AML-193 (cell line): ENCODE results near the gene SV2B.
"Not testable (repeated sequence)": the region's sequence is repeated elsewhere in the genome, so short reads cannot be mapped to it uniquely, and the experiment has no call there.

Experiments
- DNase-seq, 2 experiments: peaks; one replicate each; lab custom pipeline; 2025; lab: John Stamatoyannopoulos, UW

The SV2B gene

DNA sequence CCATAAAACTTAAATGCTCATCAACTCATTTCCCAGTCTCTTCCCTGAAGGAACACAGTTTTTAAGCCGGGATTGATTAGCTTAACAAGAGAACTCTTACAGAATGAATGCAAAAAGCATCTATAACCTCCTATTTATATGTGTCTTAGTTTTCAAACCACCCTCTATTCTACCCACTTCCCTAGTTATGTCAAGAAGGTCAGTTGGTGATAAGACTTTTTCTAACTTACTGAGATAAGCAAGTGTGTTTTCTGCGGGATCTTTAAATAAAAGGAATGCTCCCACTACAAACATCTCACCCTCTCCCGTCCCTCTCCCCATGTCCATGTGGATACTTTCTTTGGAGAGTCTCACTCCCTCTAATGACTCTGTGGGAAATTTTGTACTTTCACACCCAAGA, 218.5 kb downstream of the SV2B start:
- no peak for DNase-seq

DNA sequence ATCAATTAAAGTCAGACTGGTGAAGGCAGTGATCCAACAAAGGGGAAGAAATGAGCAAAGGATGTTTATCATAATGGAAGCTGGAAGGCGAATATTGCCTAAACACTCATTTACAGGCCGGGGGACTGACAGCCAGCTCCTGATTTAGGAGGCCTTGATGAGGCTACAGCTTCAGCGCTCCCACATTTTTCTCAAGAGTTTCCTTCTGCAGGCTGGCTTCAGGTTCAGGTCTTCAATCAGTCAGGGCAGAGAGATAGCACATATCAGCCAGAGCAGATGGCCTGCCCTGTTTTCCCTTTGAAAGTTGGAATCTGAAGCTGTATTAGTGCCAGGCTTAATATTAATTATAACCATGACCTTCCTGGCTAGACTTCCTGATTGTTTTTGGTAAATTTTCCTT, 218.9 kb downstream of the SV2B start:
- DNase-seq, result no peak

DNA sequence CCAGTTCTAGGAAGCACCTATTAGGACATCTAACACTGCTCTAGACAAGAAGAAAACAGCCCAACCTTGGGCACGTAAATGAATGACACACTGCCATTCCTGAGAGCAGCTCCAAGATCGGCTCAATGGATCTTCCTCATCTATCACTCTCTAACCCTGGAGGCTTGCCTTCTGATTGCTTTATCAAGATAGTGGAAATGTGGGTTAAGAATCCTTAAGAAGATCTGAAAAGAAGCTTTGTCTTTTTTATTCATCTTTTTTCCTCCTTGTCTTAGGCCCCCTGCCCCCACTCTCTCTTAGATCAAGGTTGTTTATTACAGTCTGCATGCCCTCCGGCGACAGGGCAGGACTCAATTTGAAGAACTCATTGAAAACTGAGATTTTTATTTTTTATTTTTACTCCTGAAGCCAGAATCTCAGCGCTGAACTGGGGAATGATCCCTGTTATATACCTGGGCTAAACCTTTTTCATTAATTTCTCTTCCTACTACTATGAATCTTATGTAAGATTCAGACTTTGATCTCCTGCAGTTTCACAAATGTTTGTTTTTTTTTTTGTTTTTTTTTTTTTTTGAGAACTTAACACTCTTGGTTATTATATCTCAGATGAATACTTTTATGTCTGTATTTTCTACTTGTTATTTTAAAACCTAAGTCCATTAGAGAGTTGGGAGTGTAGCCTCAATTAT, 219.5 kb downstream of the SV2B start:
- no peak for DNase-seq

DNA sequence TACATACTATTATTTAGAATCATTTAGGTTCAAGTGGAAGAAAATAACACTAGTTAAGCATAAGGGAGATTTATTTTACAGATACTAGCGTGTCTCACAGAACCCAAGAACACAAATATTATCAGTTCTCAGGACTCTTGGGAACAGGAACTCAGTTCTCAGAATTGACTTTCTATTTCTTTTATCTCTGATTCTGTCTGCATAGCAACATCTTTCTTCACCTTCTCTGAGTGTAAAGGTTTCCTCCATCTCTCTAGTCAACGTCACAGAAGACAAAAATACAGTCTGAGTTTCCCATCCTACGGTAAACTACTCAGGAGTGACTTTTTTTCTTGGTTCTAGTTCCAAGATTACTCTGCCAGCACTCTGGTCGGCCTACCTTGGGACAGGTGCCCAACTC, 220.0 kb downstream of the SV2B start:
- DNase-seq, result no peak

DNA sequence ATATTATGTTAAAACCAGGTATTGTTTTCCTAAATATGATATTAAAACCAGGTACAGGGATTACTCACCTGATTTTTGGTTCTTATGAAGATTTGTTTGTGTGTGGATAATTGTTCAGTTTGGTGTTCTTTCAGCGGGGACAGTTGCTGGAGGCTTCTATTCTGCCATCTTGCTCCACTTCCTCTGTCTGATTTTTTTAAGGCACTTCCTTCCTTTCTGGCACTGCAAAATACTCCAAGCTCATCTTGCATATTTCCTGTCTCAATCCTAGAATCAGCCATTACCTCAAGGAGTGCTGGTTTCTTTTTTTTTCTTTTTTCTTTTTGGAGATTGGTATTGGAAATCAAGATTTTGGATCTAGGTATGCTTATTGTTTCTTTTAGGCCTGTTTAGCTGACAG, 229.9 kb downstream of the SV2B start:
- DNase-seq, result peak; percentile 55 to 68

DNA sequence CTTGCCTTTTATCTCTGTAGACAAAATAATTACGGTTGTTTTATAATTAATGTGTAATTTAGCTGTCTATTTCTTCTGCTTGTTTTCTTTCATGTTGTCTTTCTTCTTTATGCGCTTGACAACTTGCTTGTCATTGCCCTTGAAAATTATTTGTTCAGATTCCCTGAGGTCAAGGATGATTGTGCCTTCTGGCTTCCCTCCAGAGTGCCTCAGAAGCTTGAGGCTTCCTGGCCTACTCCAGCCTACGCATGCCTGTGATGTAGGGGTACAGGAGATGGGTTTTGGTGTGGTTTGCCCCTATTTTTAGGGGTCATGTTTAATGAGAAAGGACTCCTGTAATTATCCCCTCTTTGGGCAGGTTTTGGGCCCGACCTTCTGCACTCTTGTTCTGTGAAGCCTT, 231.5 kb downstream of the SV2B start:
- no peak for DNase-seq

DNA sequence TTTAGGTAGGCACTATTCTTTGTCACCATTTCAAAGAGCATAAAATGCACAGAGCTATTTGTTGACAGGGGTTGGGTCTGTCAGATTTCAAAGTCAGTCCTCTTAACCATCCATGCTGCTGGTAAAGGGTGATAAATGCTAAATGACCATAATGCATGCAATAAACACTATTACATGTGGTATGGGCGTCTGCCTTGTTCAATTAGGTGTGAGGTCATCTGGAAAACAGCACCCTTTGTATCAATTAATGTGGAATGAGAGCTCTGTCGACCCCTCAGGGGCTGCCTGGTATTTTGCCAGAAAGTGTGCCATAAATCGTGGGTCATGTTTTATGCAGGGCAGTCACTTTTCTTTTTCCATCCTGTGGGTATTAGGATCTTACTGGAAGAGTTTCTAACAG, 235.6 kb downstream of the SV2B start:
- no peak for DNase-seq

DNA sequence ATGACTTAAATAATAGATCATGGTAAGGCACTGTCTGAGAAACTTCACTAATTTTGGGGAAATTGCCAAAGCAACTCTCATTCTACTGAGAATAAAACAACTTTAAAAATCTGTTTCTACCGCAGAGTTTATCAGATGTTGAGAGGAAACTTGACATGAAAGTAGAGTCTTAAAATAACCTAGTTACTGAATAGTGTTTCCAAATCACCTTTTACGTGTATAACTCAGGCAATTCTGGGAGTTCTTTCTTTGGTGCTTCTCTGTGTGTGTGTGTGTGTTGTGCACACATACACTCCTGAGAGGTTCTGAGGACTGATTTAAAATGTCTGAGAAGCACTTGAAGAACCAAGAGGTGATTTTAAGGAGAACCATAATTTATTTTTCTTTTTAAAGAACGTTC, 236.6 kb downstream of the SV2B start:
- no peak for DNase-seq

DNA sequence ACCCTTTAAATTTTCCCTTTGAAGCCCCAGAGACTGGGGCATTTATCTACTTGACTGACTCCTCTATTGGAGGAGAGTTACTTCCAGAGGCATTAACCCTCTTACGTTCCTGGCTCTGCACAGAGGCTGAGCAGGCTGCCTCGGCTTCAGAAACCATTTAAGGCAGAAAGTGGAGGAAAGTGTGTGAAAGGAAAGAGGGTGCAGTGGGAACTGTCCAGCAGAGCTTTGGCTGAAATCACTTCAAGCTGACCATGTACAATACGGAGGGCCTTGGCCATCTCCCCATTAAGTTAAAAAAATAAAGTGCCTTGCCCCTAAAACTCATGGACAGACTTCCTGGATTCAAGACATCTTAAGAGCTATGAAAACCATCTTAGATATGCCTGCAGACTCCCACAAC, 238.7 kb downstream of the SV2B start:
- no peak for DNase-seq

DNA sequence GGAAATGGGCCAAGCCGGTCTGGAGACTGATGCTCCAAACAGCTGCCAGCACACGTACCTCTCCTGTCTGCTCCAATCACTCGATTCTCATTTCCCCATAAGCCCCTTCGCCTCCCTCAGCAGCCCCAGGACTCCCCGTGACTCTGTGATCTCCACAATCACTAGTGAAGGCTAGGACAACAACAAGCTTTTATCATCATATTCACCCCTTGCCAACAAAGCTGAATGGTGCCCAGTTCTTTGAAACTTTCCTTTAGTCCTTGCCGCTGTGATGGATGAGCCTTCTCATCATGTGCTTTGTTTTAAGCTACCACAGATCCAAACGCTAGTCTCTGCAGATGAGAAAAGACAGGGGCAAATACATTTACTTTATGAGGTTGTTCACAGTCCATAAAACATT, 242.0 kb downstream of the SV2B start:
- no peak for DNase-seq

DNA sequence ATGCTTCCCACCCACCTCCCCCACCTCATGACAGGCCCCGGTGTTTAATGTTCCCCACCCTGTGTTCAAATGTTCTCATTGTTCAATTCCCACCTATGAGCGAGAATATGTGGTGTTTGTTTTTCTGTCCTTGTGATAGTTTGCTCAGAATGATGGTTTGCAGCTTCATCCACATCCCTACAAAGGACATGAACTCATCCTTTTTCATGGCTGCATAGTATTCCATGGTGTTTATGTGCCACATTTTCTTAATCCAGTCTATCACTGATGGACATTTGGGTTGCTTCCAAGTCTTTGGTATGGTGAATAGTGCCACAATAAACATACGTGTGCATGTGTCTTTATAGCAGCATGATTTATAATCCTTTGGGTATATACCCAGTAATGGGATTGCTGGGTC, 244.9 kb downstream of the SV2B start:
- DNase-seq, result not testable (repeated sequence)

DNA sequence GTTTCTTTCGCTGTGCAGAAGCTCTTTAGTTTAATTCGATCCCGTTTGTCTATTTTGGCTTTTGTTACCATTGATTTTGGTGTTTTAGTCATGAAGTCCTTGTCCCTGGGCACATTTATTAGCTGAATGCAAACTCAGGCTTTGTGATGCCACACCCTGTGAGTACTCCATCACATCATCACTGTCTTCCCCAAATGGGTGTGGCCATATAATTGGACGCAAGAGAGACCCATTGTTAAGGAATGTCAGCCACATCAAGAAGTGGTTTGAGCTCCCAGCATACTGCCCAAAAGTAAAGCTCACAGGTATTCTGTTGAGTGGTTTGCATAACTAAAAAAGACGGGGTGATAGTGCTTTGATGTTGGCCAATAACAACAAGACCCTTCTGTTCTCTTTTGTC, 245.7 kb downstream of the SV2B start:
- no peak for DNase-seq

DNA sequence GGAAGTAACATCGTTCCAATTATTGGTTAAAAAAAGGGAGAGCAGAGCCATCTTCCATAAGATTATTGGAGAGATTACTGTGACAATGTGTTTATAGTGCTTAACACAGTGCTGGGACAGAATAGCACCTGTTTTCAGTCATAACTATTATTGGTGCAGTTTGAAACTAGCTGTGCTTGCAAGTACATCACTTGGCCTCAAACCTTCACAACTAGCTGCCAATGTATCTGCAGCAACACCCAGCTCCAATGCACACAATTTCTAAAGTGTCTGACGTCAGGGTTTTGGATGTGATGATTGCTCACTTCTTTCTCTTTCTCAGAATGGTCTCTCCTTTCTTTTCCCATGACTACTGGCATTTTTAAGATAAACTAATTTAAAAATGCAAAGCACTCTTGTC, 246.2 kb downstream of the SV2B start:
- DNase-seq, result no peak

DNA sequence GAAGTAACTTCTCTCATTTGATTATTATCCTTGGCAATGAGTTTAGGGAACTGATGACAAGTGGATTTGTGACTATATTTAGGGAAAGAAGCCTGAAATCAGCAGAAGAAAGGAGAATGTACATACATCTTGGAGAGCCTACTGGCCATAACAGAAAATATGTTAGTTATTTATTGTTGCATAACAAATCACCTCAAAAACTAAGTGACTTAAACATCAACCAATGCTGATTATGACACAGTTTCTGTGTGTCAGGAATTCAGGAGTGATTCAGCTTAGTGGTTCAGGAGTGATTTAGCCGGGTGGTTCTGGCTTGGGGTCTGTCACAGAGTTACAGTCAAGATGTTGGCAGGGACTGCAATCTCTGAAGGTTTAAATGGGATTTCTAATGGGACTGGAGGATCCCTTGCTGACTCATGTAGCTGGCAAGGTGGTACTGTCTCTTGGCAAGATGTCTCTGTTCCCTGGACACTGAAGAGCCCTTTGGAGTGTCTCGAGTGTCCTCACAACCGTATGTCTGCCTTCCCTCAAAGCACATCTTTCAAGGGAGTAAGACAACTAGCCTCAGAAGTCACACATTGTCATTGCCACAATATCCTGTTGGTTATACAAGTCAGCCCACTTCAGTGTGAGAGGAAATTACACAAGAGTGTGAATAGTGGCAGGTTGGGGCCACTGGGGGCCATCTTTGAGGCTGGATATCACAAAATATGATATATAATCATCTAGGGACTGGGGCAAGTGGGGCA, 248.9 kb downstream of the SV2B start:
- DNase-seq, result peak; percentile 87 to 92
